Hematopoietic multipotent progenitor cell treated with erythropoietin and hydrocortisone succinate and interleukin-3 and kit ligand, for 15 days (in vitro differentiated cells): ENCODE data around the gene NCS1.
"Not testable (repeated sequence)": the region's sequence is repeated elsewhere in the genome, so short reads cannot be mapped to it uniquely, and the experiment has no call there.

Experiments
- DNase-seq: peaks from one replicate; pipeline ENCODE4 v3.0.0-alpha.2; 2015; ENCODE audit warnings: low spot score

The NCS1 gene

GRCh38 chr9:130240410-130241197, 68.4 kb downstream of the NCS1 start:
- DNase-seq, result peak; percentile 83

GRCh38 chr9:130241198-130241535, 69.0 kb downstream of the NCS1 start:
- DNase-seq, result no peak

- no peak for DNase-seq
Measured at GRCh38 chr9:130242270-130243014, 70.2 kb downstream of the NCS1 start.

DNA sequence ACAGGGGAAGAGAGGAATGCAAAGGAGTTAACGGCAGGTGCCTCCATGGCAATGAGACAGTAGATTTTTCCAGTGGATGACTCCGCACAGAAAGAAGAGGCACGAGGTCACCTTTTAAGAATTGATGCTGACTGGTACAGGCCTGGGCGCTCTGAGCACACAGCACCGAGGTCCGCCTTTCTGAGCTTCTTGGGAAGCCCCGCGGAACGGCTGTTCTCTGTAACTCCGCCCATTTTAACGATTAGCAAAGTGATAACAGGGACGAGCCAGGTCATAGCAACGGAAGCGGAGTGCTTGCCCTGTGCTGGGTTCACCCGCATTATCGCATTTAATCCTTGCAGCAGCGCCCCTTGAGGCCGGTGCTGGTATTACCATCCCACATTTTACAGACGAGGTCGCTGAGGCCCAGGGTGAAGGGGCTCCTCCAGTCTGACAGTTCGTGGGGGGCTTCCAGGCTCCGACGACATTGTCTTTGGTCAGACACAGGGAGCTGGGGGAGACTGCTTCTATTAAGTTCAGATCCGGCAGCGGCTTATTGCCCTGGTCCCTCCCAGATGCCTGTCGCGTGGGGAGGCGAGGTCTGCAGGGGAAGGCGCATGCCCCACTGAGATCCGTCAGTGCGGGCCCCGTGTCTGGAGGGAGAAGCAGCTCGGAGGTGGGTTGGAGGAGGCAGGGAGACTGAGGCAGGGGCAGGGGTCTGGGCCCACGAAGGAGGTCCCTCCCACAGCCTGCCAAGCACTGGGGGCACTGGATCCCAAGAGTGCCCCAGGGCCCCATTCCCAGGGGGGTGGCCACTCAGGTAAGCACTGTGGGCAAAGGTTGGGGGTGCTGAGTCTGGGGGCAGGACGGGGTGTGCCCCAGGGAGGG, 71.0 kb downstream of the NCS1 start:
- DNase-seq, result peak; percentile 86

GRCh38 chr9:130243882-130244170, 71.6 kb downstream of the NCS1 start:
- no peak for DNase-seq

DNA sequence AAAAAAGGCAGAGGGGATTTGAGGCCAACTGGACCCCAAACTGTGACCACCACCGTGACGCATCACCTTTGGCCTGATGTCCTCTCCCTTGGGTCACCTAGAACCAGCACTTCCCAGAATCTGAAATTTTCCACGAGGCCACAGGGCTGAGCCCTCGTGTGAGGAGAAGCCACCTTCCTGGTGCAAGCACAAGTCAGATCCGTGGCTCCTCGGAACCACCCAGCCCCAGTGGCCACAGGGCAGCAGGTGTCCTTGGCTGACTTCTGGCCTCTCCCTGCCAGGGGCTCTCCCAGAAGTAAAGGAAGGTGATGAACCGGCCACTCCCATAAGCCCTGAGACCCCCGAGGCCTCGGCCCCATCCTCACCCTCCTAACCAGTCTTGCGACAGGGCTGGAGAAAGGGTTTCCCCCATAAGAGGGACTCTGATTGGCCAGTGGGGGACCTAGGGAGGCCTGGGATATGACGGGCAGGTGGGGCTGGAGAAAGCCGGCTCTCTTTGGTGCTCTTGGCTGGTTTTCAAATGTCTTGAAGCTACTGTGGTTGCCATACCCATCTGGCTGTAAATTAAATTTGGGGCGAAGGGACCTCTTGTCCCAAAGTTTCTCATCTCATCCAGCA, 72.5 kb downstream of the NCS1 start:
- DNase-seq, result no peak

GRCh38 chr9:130245474-130245873, 73.3 kb downstream of the NCS1 start:
- DNase-seq, result no peak

GRCh38 chr9:130246126-130246525, 73.9 kb downstream of the NCS1 start:
- no peak for DNase-seq

GRCh38 chr9:130254747-130255630, 82.8 kb downstream of the NCS1 start:
- no peak for DNase-seq

- no peak for DNase-seq
Measured at GRCh38 chr9:130255631-130256134, 83.5 kb downstream of the NCS1 start.

GRCh38 chr9:130256644-130257043, 84.4 kb downstream of the NCS1 start:
- DNase-seq, result no peak

- DNase-seq, result not testable (repeated sequence)
Measured at GRCh38 chr9:130258137-130258536, 85.9 kb downstream of the NCS1 start.

- DNase-seq, result no peak
Measured at GRCh38 chr9:130259044-130259443, 86.8 kb downstream of the NCS1 start.

- DNase-seq, result no peak
Measured at GRCh38 chr9:130260816-130261765, 88.9 kb downstream of the NCS1 start.

DNA sequence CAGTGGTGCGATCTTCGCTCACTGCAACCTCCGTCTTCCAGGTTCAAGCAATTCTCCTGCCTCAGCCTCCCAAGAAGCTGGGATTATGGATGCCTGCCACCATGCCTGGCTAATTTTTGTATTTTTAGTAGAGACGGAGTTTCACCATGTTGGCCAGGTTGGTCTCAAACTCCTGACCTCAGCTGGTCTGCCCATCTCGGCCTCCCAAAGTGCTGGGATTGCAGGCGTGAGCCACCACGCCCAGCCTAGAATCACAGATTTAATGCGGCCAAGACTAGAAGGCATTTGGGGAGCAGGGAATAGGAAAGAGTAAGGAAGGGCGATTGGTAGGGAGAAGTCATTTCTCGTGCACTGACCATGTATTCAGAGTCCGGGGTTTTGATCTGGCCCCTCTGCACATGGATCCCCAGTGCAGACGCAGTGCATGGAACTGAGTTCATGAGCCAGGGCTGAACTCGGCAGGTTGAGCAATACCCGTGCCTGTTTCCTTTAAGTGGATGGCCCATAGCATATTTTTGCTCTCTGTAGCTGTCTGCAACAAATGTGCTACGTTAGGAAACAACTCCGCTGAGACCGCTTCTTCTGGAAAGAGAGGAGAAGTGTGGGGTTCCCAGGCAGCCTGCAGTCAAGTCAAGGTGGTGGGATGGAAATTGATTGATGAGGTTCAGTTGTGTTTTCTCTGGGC, 90.0 kb downstream of the NCS1 start:
- no peak for DNase-seq

GRCh38 chr9:130262771-130263170, 90.6 kb downstream of the NCS1 start:
- no peak for DNase-seq

- DNase-seq, result no peak
Measured at GRCh38 chr9:130263601-130264413, 91.6 kb downstream of the NCS1 start.
